T-helper 1 cell (primary cell): ENCODE measurements around the gene MYO10.
"Not testable (repeated sequence)": the region's sequence is repeated elsewhere in the genome, so short reads cannot be mapped to it uniquely, and the experiment has no call there.

ENCODE experiments used
- DNase-seq, 5 donors: peaks; one replicate each; pipeline ENCODE4 v3.0.0-alpha.2; 2012 to 2020

MYO10 gene

GRCh38 chr5:16777432-16777831, 158.7 kb downstream of the MYO10 start:
- no peak for DNase-seq

GRCh38 chr5:16776611-16777251, 159.4 kb downstream of the MYO10 start:
- DNase-seq, result no peak

- DNase-seq, result no peak
These were observed 161.3 kb downstream of the MYO10 start for GRCh38 chr5:16774806-16775205.

- no peak for DNase-seq
These were observed 162.1 kb downstream of the MYO10 start for GRCh38 chr5:16773991-16774390.

GRCh38 chr5:16772556-16772955, 163.5 kb downstream of the MYO10 start:
- no peak for DNase-seq

- no peak for DNase-seq
These were observed 167.9 kb downstream of the MYO10 start for GRCh38 chr5:16768184-16768583.

GRCh38 chr5:16763211-16763610, 172.9 kb downstream of the MYO10 start:
- DNase-seq, result no peak

- DNase-seq, result peak in 1 of 5 donors; percentile 16
These were observed 176.8 kb downstream of the MYO10 start for GRCh38 chr5:16759147-16759773.

GRCh38 chr5:16757989-16758501, 178.0 kb downstream of the MYO10 start:
- DNase-seq, result no peak

- DNase-seq, result not testable (repeated sequence)
These were observed 178.5 kb downstream of the MYO10 start for GRCh38 chr5:16757577-16757976.

- DNase-seq, result no peak
These were observed 178.9 kb downstream of the MYO10 start for GRCh38 chr5:16757146-16757545.

- DNase-seq, result no peak
These were observed 179.4 kb downstream of the MYO10 start for GRCh38 chr5:16756692-16757091.

GRCh38 chr5:16755641-16756040, 180.4 kb downstream of the MYO10 start:
- no peak for DNase-seq

- DNase-seq, result no peak
These were observed 181.5 kb downstream of the MYO10 start for GRCh38 chr5:16754601-16755000.

GRCh38 chr5:16754086-16754485, 182.0 kb downstream of the MYO10 start:
- no peak for DNase-seq

- DNase-seq, result no peak
These were observed 185.6 kb downstream of the MYO10 start for GRCh38 chr5:16750445-16750844.

- DNase-seq, result no peak
These were observed 186.5 kb downstream of the MYO10 start for GRCh38 chr5:16749626-16750025.

- DNase-seq, result no peak
These were observed 191.8 kb downstream of the MYO10 start for GRCh38 chr5:16744164-16744880.

- DNase-seq, result no peak
These were observed 193.2 kb downstream of the MYO10 start for GRCh38 chr5:16742938-16743337.

- no peak for DNase-seq
These were observed 195.2 kb downstream of the MYO10 start for GRCh38 chr5:16740811-16741392.

GRCh38 chr5:16740066-16740810, 195.8 kb downstream of the MYO10 start:
- no peak for DNase-seq

GRCh38 chr5:16738393-16738792, 197.7 kb downstream of the MYO10 start:
- DNase-seq, result not testable (repeated sequence)
